GM21786 (cell line): ENCODE data around the gene PPME1.

ENCODE experiments used
- ATAC-seq: cut with Tn5 transposase; IDR thresholded peaks from one replicate; pipeline ENCODE4 v1.9.1; 2021; ENCODE audit not compliant: unreplicated experiment

Gene PPME1

GRCh38 chr11:74278721-74279161, 107.7 kb downstream of the PPME1 start:
- no peak for ATAC-seq

DNA sequence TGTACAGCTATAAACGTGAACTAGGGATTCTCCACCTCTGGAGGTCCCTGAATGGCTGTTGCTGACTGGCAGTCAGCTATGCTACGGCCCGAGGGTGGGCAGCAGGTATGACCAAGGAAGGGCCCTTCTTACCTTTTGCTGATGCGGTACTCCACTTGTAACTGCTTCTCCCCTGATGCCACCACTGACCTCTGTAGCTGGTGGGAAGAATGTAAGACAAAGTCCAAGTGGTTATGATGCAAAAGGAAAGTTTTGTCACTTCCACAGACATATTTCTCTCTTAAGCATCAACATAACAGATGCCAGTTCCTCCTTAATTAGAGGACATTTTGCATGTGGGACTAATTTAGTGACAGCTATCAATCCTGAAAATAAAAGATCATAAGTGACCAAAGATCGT, 108.2 kb downstream of the PPME1 start:
- ATAC-seq, result no peak

GRCh38 chr11:74280494-74280893, 109.4 kb downstream of the PPME1 start:
- ATAC-seq, result no peak

DNA sequence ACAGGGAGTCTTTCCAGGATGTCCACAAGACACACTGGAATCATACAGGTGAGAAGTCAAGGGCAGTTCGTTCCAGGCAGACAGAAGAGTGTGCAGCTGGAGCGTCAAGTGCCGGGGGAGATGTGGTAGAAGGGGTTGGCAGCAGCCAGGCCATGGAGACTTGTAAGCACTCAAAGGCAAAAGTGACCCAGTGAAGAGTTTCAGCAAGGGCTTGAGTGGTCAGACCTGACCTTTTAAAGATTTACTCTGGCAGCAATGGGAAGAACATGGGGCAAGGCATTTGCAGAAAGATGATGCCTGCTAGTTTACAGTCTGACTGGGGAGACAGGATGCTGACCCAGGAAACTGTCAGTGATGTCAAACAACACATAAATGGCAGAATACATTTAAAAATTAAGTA, 111.3 kb downstream of the PPME1 start:
- no peak for ATAC-seq

DNA sequence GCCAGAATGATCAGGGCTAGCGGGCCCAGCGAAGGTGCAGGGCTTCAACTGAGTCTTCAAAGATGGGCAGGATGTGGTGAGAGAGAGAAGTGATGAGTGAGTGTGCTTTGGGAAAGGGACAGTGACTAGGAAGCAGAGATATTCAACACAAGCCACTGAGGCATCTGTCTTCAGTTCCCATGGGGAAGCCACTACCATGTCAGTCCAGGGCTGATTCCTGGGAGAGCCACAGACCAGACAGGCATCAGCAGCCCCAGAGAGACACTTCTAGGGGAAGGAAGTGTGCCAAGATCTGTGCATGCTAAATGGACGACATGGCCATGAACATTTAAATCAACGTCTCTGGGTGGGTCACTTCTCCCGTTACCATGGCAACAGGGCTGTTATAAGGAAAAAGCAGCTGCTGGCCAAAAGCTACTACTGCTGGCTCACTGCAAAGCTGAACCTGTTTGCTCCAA, 111.9 kb downstream of the PPME1 start:
- no peak for ATAC-seq

GRCh38 chr11:74283580-74284180, 112.6 kb downstream of the PPME1 start:
- no peak for ATAC-seq

DNA sequence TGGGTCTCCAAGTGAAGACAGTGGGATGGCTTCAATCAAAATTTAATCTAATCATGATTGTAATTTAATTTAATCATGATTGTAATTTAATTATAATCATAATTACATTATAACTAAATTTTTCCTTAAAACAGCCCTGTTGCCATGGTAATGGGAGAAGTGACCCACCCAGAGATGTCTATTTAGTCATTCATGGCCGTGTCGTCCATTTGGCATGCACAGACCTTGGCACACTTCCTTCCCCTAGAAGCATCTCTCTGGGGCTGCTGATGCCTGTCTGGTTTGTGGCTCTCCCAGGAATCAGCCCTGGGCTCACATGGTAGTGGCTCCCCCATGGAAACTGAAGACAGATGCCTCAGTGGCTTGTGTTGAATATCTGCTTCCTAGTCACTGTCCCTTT, 113.4 kb downstream of the PPME1 start:
- ATAC-seq, result no peak

DNA sequence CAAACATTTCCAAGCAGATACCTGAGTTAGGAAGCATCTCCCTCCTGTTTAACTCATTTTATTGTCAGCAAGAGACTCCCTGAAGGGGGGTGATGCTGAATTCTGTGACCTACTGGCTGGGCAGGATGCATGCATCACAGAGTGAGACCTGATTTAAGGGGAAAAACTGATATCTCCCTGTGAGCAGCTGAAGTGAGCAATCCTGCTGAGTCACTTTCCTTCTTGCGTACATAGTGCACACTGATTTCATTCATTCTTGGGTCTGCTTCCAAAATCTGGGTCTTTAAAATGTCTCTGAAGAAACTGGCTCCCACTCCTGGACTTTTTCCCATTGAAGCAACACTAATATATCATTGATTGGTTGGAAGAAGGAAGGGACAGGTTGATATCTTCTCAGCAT, 117.1 kb downstream of the PPME1 start:
- no peak for ATAC-seq

- ATAC-seq, result no peak
Observed at GRCh38 chr11:74288911-74289310, 117.8 kb downstream of the PPME1 start.

GRCh38 chr11:74297484-74297883, 126.4 kb downstream of the PPME1 start:
- no peak for ATAC-seq

- no peak for ATAC-seq
Observed at GRCh38 chr11:74299015-74299414, 127.9 kb downstream of the PPME1 start.
